Calu3 (cell line): ENCODE results near the gene KCNG2. TPM values are rescaled to one million over a fixed set of nuclear protein-coding genes. Genes with fewer than 3 reads are reported as not detected.

Source experiments
- BruUV-seq: library from RNA; stranded (reverse); fragments of 400-500 nt; replicated peaks from 2 replicates; lab custom pipeline; 2021; lab: Mats Ljungman, UMichigan
- CTCF ChIA-PET: fragments of 300-600 bp; sonication (Branson Sonifier 250); formaldehyde crosslinking; loops from one replicate; lab custom pipeline; 2022; ENCODE audit warnings: antibody characterized with exemption; lab: Charles Lee
- DNase-seq: peaks from one replicate; pipeline ENCODE4 v3.0.0; 2022
- H3K27ac Mint-ChIP-seq: one replicate; pipeline ENCODE4 v1.8.0; 2022; ENCODE audit warnings: mixed read lengths; ENCODE audit not compliant: unreplicated experiment
- H3K27me3 Mint-ChIP-seq: one replicate; pipeline ENCODE4 v1.8.0; 2022; ENCODE audit warnings: mixed read lengths; ENCODE audit not compliant: unreplicated experiment
- H3K36me3 Mint-ChIP-seq: one replicate; pipeline ENCODE4 v1.8.0; 2022; ENCODE audit warnings: mild to moderate bottlenecking, moderate library complexity, mixed read lengths; ENCODE audit not compliant: insufficient read depth, unreplicated experiment
- H3K4me1 Mint-ChIP-seq: one replicate; pipeline ENCODE4 v1.8.0; 2022; ENCODE audit warnings: mild to moderate bottlenecking, low read depth, mixed read lengths; ENCODE audit not compliant: unreplicated experiment
- H3K4me3 Mint-ChIP-seq: one replicate; pipeline ENCODE4 v1.8.0; 2022; ENCODE audit warnings: mild to moderate bottlenecking, low read depth, moderate library complexity, mixed read lengths; ENCODE audit not compliant: unreplicated experiment
- H3K9me3 Mint-ChIP-seq: one replicate; pipeline ENCODE4 v1.8.0; 2022; ENCODE audit warnings: low read depth, mixed read lengths; ENCODE audit not compliant: unreplicated experiment
- CTCF ChIP-seq: fragments of 200-600 bp; IDR thresholded peaks from one replicate; pipeline ENCODE4 v1.8.0; 2022; ENCODE audit warnings: antibody characterized with exemption; ENCODE audit not compliant: unreplicated experiment
- intact Hi-C: fragments of 100-400 bp; cut with micrococcal nuclease; formaldehyde crosslinking; loops from one replicate; pipeline ENCODE4 v1.10.0; 2022; ENCODE audit not compliant: unreplicated experiment
- total RNA-seq: library from RNA; stranded (reverse); gene quantifications from 2 replicates; pipeline ENCODE4 v1.2.3, GENCODE V29; 2022

KCNG2 gene
- total RNA-seq, 1 experiment from 2014 or later = not detected

GRCh38 chr18:79812052-79812451, 14.3 kb downstream of the KCNG2 start:
- Mint-ChIP-seq H3K27me3 (no peaks in the 10 kb centered on the region), H3K36me3 (no peaks in the 10 kb centered on the region), H3K4me3 (no peak overlapping the region), H3K4me1 (no peaks in the 10 kb centered on the region), H3K27ac (no peak overlapping the region), H3K9me3 (peaks cover 7% of the 10 kb centered on the region)
- no peak for DNase-seq
- BruUV-seq = no TSS peak
- TF ChIP-seq CTCF = no peak
- intact Hi-C loops = no loop called here
- CTCF ChIA-PET = no interaction called here

- no TSS peak for BruUV-seq
- intact Hi-C loops = no loop called here
- peaks cover 10% of the 10 kb centered on the region for H3K9me3 Mint-ChIP-seq
- CTCF ChIA-PET = no interaction called here
- no peaks in the 10 kb centered on the region for H3K36me3 Mint-ChIP-seq
- TF ChIP-seq CTCF = no peak
- DNase-seq = no peak
- H3K27me3 Mint-ChIP-seq = peaks cover 2% of the 10 kb centered on the region
- H3K4me3 Mint-ChIP-seq = no peak overlapping the region
- H3K4me1 Mint-ChIP-seq = no peaks in the 10 kb centered on the region
- H3K27ac Mint-ChIP-seq = no peak overlapping the region
Observed at GRCh38 chr18:79814373-79814772, 16.6 kb downstream of the KCNG2 start.

- no peak overlapping the region for H3K27ac Mint-ChIP-seq
- no peaks in the 10 kb centered on the region for H3K4me1 Mint-ChIP-seq
- CTCF ChIA-PET = no interaction called here
- peaks cover 13% of the 10 kb centered on the region for H3K27me3 Mint-ChIP-seq
- no peak overlapping the region for H3K4me3 Mint-ChIP-seq
- BruUV-seq = no TSS peak
- peaks cover 12% of the 10 kb centered on the region for H3K9me3 Mint-ChIP-seq
- no peak for DNase-seq
- no peaks in the 10 kb centered on the region for H3K36me3 Mint-ChIP-seq
- intact Hi-C loops = no loop called here
- TF ChIP-seq CTCF = no peak
Observed at GRCh38 chr18:79815657-79816056, 17.9 kb downstream of the KCNG2 start.

GRCh38 chr18:79816092-79816491, 18.4 kb downstream of the KCNG2 start:
- no peaks in the 10 kb centered on the region for H3K36me3 Mint-ChIP-seq
- TF ChIP-seq CTCF = no peak
- peaks cover 10% of the 10 kb centered on the region for H3K9me3 Mint-ChIP-seq
- H3K4me1 Mint-ChIP-seq = no peaks in the 10 kb centered on the region
- no peak overlapping the region for H3K4me3 Mint-ChIP-seq
- intact Hi-C loops = no loop called here
- no peak for DNase-seq
- H3K27me3 Mint-ChIP-seq = peaks cover 13% of the 10 kb centered on the region
- CTCF ChIA-PET = no interaction called here
- no TSS peak for BruUV-seq
- no peak overlapping the region for H3K27ac Mint-ChIP-seq
